Fibroblast of skin of left biceps (primary cell): ENCODE results near the gene CD44.
A peak's percentile ranks its signal among the peaks of the same experiment; 100 is the strongest.

Source experiments
- DNase-seq, 2 experiments: peaks; one replicate each; pipeline ENCODE4 v3.0.0-alpha.2; 2013; ENCODE audit warnings: low read depth in 2 of 2

The CD44 gene

DNA sequence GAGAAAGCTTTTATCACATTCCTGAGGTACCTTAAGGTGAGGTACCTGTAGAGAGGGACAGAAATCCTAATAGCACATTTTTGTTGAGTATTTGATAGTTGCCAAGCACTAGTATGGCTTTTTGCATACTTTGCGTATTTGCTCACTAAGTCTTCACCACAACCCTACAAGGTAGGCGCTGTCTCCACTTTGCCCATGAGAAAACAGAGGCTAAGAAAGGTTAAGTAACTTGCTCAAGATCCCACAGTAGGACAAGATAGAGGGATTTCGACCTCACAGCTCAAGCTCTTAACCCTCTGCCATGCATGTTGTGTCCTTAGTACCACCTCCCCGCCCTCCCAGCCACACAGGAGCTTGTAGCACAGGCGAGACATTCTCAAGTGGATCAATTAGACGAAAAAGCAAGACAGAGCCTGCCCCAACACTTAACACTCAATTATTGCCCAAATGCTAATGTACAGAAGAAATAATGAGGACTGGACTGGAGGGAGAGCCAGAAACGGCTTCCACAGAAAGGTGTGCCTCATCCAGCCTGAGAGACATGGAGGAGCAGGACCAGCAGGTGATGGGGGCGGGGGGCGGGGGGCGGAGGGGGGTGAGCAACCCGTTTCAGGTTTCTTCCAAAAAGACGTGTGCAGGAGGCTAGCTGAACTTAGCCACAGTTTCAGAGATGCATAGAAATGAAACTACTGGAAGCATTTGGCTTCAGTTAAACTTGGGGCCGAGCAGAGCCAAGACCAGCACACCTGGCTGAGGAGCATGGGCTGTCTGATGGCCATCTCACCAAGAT is 26.7 kb upstream of the CD44 start:
- no peak for DNase-seq

DNA sequence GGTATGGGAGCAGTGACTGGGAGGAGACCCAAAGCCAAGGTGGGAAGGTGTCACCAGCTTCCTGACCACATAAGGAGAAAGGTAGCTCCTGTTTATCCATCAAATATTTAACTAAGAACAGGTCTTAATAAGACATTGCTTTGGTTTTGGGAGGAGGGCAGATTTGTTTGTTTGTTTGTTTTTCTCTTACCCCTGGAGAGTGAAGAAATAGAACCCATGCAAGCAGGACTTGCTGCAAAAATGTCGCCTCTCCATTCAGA is 26.2 kb upstream of the CD44 start:
- no peak for DNase-seq

DNA sequence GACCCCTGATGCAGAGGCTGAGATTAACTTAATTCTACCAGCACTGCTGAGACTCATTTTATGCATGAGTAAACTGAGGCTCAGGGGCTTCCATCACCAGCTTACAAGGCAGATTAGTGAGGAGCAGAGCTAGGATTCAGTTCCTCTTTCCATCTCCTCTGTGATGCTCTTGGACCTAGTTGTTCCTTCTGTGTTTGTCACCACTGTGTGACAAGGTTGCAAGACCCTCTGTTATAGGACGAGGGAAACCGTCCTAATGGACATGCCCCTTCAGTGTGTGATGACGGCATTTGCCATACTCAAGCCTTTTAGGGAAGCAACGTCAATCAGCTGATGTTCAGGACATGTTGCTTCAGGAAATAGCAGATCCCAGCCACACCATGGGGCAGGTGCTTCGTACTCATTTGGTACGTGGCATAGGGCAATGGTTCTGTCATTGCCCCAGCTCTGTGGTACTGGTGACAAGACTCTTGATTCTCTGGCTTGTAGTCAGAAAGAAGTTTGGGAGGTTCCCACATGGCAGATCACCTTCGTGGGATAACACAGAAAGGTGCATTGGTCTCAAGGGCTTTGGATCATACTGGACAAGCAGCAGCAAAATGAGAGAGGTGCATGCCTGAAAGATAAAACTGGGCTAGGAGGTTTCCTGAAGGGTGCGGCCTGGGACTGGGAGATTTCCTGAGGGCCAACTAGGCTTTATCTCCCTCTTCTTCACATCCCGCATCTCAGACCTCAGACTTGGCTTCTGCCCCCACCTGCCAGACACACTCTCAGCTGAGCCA is 23.9 kb upstream of the CD44 start:
- DNase-seq = no peak

DNA sequence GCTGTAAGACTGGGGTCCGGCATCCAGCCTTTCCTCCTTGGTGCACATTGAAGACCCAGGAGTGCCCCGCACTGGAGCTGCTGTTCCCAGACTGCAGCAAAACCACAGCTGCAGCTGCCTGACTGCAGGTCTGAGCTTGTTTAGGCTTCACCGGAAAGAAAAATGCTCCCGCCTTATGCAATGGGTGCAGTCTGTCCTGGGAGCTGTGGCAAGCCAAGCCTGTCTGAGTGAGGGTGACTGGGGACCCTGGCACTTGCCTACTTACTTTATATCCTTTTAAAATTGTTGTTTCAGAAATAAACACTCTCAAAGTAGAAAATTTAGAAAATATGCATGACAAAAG is 23.3 kb upstream of the CD44 start:
- no peak for DNase-seq

DNA sequence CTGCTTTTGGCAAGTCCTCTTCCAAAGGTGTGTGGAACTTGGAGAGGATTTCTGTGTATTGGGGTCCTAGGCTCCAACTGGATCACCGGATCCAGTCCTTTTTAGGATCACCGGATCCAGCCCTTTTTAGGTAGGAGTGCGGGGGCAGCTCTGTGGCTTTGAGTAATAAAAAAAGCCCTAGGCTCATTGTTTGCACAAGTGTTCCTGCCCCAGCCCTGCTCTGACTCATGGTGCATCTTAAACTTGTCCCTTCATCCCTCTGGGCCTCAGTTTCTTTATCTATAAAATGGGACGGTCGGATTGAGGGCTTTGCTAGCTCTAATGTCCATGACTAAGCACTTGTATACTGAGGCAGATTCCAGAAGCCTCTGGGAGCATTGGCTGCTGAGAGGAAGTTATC is 22.7 kb upstream of the CD44 start:
- DNase-seq = no peak

DNA sequence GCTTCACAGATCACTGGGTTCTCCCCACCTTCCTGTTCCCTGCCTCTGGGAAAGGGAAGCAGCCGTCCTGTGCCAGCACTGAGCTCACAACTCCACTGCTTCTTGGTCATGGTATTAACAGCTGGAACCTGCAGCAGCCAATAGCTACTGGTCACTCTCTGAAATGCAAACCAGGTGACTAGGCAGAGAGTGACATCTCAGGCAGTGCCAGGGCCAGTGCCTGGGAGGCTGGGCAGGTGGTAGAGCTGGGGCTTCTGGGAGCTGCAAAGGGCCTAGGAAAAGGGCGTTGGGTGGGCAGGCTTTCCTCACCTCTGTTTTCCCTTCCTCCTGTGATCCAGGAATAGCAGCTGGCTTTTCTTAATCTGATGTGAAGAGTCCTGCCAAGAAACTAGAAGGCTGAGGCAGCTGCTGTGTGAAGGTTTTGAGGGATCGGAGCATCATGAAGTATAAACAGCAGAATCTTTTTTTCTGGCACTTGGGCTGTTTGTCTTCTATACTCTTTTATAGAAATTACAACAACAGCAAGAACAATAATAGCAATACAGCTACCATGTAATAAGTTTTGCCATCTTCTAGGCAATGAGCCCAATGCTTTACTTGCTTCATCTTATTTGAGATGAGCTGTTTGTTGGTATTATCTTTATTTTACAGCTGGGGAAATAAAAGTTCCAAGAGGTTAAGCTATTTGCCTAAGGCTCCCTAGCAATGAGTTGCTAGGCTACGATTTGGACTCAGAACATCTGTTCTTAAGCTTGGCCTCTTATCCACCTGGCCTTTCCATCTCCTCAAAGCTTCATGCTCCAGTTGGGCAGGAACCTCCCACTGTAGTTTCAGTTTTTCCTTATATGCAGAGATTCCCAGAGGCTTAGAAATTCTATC is 22.0 kb upstream of the CD44 start:
- no peak for DNase-seq

DNA sequence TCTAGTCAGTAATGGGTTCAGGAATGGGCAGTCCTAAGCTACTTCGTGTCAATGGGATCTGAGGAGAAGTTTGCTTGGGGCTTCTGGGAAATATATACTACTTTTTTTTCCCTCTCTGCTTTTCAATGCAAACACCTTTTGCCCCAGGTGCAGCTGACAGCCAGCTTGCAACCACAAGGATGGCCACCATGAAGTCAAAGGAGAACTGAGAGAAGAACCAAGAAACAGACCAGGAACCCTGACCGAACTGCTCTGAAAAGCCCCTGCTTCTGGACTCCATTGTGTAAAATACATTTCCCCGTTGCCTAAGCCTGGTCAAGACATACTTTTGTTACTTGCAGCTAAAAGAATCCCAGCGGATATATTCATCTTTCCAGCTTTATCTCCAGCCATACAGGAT is 20.1 kb upstream of the CD44 start:
- no peak for DNase-seq

DNA sequence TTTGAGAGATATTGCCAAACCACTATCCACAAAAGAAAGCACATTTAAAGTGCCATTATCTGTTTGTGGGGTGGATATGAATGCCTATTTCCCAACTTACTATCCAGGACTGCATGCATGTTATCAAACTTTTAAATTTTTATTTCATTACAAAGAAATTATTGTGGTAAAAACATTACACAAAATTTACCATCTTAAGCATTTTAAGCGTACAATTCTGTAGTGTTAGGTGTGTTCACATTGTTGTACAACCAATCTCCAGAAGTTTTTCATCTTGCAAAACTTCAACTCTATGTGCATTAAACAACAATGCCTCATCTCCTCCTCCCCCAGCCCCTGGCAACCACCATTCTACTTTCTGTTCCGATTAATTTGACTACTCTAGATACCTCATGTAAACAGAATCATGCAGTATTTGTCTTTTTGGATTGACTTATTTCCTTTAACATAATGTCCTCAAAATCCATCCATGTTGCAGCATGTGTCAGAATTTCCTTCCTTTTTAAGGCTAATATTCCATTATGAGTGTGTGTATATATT is 17.6 kb upstream of the CD44 start:
- DNase-seq = no peak

DNA sequence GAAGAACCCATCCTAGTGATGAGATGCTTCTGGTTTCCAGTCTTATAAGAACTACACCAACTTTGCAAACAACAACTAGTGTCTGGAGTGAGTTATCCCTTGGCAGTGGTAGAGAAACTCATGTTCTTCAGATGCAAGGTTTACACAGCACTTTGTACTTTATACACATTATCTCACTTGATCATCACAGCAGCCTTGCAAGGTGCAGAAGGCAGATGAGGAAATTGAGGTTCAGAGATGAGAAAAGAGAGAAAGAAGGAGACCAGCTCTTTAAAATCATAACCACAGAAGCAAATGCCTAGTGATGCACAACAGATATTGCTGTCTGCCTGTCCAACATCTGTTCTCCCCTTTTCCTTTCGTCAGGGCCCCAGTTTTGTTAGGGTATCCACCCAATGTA is 16.7 kb upstream of the CD44 start:
- DNase-seq = no peak

DNA sequence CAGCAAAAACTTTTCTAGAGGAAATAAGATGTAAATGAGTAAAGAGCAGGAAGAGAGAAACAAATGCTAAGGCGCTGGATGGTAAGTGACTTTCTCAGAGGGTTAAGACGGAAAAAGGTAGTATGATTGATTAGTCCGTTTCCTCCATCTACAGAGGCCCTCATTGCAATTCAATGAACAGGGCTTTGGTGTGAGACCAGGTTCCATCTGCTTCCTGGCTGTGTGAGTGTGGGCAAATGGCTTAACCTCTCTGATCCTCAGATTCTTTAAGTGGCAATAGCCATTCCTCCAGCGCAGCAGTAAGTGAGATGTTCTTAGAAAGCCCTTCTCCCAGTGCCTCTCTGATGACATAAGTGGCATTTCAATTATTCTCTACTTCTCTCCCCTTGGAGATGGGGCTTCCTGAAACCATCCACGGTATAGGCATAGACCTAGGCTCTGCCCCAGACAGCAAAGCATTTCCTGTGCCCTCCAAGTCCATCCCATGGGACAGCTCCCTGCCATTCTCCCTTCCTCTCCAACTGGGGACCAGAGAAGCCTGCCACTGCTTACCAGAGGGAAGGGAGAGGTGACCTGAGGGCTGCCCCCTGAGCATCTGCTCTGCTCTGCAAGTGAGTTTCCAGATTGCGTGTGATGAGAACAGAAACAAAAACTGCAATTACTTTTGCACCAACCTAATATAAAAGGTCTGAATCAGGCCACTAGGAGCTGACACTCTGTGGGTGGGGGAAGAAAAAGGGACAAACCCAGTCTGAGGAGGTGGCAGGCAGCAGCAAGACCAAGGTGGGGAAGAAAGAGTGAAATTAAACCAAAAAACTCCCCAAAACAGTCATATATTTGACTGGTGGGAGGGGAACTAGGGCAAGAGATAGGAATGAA is 12.7 kb upstream of the CD44 start:
- DNase-seq = no peak

DNA sequence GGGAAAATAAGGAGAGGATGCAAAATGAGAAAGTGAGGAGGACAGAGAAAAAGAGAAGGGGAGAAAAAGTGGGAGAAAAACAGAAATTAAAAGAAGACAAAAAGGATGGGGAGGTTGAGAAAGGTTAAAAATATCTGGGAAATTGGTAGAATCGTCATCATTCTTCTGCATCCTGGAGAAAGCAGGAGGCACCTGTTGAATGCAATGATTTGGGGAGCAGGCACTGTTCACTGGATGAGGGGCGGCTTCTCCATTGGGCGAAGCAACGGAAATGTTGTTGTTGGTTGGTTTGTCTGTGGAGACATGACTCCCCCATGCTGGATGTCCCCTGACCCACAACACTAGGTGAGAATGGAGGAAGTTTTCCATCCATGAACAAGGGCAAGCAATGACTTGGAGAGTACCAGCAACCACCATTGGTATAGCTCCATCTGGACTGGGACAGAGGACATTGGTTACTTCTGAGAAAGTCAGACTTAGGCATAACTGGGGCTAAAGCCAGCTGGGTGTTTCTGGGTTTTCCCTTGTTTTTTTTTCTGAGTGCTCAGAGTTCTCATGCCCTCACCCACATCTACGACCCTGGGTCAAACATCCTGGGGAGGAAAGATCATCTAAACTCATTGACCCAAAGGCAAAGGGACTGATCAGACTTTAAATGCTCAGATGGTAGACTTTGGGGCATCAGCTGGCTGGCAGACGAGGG is 11.9 kb upstream of the CD44 start:
- no peak for DNase-seq

DNA sequence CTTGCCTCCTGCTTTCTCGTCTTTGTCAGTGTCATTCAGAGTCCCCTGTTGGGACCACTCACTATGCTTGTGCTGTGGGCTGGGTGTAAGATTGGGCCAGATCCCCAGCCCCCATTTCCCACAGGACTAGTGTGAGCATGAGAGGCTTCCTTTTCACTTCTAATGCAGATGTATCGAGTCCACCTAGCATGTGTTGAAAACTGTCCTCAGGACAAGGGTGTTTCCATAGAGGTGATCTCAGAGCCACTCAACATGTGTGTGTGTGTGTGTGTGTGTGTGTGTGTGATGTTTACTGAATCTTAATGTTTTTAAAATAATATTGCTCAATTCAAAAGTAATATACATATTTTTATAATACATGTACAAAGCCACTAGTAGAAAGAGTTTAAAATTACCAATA is 11.4 kb upstream of the CD44 start:
- no peak for DNase-seq

DNA sequence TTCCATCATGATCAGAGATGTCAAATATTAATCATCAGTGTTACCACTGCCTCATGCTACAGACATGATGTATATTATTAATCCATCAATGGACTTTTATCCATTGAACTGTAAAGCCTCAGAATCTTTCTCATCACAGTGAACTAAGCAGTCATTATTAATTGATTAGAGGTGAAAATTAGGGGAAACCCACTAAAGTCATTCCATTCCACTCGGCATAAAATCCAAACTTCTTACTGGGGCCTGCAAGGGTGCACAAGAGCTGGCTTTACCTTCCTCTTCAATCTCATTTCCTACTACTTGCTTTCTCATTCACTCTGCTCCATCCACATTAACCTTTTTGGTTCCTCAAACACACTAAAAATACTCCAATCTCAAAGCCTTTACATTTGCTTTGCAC is 7.9 kb upstream of the CD44 start:
- no peak for DNase-seq

DNA sequence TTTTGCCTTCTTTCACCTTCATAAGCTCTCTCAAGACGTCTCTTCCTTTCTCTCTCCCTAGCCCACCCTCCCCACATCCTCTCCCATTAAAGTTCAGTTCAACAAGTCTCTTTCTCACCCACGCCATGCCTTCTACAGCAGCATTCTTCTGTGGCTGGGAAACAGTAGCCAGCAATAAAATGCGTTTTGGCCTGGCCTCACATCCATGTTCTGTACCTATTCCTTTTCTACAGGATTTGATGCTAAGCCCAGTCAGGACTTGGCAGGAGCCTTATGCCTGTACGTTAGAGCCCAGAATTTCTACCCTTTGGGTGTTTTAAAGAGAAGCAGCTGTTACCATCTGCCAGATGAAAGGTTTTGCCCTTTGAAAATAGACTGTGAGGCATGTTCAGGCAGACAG is 7.1 kb upstream of the CD44 start:
- DNase-seq = no peak

DNA sequence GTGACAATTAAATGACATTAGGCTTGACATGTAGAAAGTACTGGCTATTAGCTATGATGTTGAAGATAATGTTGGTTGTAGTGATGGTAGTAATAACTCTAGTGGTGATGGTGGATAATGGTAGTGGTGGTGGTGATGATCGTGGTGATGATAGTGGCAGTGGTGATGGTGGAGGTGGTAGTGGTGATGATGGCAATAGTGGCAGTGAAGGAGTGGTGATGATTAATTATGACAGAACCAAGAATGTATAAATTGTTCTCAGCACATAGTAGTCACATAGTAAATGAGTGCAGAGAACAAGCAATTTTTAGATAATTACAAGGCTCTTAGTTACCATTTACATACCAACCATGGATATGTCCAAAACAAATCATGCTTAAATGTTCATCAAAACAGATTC is 5.3 kb upstream of the CD44 start:
- DNase-seq = no peak

DNA sequence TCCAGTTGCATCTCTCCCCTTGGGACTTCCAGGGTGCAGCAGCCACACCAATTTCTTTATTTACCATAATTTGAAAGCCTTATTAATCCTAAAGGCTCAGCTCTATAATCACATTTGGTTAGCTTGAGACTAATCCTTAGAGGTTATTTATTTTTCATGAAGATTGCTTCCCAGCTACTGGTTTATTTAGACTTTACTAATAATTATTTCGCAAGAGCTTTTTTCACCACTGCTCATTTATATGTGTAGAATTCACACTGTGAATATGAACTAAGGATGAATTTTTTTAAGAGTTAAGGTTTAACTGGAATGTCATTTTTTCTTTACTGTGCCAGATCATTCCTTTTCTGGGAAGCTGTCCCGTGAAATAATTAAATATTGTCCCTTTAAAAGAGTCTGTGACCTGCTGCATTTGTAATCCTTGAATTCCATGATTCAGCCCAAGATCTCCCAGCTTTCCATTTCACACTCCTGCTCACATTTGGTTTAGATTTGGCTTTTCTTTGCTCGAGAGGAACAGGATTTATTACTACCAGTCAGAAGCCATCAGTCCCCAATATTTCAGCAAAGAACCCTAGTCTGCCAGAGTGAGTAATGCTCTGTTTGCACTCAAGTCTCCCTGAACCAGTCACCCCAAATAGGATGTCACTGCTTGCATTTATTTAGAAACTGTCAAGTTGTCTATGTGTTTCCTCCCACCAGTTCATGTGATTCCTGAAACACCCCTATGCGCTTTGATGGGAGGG is 4.4 kb upstream of the CD44 start:
- peak; percentile 50 to 51 for DNase-seq

DNA sequence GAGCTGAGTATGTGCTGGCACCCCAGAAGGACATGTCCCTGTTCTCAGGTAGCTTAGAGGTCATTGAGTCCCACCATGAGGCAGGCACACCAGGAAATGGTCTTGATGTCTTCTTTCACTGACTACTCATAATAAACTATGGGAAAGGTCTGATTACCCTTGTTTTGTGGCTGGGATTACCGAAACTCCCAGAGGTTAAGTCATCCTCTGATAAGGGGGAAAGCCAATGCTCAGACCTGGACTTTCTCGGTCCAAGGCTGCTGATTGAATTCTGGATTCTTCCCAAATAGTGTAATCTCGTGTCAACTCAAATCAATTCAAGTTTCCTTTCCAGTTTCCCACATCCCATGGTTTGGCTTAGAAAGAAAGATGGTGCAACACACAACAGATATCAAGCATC is 3.7 kb upstream of the CD44 start:
- DNase-seq = peak in 1 of 2 experiments; percentile 37

DNA sequence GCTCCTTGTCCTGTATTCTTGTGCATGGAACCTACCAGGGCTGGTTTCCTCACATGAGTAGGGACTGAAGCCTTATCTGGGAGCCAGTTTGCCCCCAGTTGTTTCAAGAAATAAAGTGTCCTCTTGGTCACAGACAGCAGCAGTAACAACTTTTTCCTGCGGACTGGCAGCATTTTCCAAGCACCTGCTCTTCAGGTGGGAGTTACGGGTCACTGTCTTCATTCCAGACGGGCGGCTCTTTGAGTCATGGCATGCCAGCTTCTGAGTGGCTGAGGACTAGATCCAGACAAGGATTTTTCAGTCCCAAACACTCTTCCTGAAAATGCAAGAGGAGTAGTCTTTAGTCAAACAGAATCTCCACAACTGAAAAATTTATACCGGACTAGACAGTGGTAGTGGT is 2.7 kb upstream of the CD44 start:
- no peak for DNase-seq

DNA sequence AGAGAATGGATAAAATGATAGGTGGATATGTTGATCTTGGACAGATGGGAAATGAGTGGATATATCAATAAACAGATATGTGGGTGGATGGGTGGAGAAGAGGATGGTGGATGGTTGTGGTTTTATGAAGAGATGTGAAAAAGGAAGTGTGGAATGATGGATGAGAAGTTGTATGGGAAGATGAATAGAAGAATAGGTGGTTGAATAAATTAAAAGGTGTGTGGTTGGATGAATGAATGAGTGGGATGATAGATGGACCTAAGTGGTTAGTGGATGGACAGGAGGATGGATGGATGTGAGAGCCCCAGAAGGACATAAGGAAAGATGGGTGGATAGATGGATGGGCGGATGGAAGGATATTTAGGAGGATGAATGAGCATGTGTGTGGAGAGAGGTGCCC is 913 bp upstream of the CD44 start:
- no peak for DNase-seq

DNA sequence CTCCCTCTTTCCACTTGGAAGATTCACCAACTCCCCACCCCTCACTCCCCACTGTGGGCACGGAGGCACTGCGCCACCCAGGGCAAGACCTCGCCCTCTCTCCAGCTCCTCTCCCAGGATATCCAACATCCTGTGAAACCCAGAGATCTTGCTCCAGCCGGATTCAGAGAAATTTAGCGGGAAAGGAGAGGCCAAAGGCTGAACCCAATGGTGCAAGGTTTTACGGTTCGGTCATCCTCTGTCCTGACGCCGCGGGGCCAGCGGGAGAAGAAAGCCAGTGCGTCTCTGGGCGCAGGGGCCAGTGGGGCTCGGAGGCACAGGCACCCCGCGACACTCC is 397 bp upstream of the CD44 start:
- no peak for DNase-seq
